ENCODE data around the gene CFAP410. TPM values are rescaled to one million over a fixed set of nuclear protein-coding genes. Genes with fewer than 3 reads are reported as not detected.

Gene CFAP410
- total and polyA plus RNA-seq, 8 donors = 21.1 to 118 (median 32.8) TPM

GRCh38 chr21:44378646-44379514 lies 39.7 kb upstream of the CFAP410 start:
- H3K36me3 ChIP-seq = peaks cover 0 to 19% (median 7%) of the 10 kb centered on the region in 4 donors
- no peak for DNase-seq
- intact Hi-C loops (cut with DNase I; ENCODE audit: low total_unique reads) = no loop called here
- H3K27me3 ChIP-seq = peaks cover 0 to 60% (median 0%) of the 10 kb centered on the region in 3 donors
- H3K4me3 ChIP-seq = no peak overlapping the region
- WGBS, 5 donors = 92 to 95% (median 93%) methylated on average over 14 to 34 of the region's 34 CpGs
- peaks cover 0 to 35% (median 14%) of the 10 kb centered on the region in 4 donors for H3K4me1 ChIP-seq
- peaks cover 0 to 6% (median 1%) of the 10 kb centered on the region in 4 donors for H3K9me3 ChIP-seq
- no peak overlapping the region for H3K27ac ChIP-seq
- TF ChIP-seq EP300 (IDR thresholded peaks at IDR 0.05) (no peak), POLR2AphosphoS5 (IDR thresholded peaks at IDR 0.05) (no peak), CTCF (IDR thresholded peaks at IDR 0.05) (no peak), POLR2A (IDR thresholded peaks at IDR 0.05) (no peak)

- WGBS, 5 donors = 66 to 74% (median 69%) methylated on average over 14 to 22 of the region's 22 CpGs
- intact Hi-C loops (cut with DNase I; ENCODE audit: low total_unique reads) = no loop called here
- Histone ChIP-seq H3K27ac (no peak overlapping the region), H3K4me1 (peaks cover 0 to 40% (median 14%) of the 10 kb centered on the region in 4 donors), H3K27me3 (peaks cover 0 to 60% (median 0%) of the 10 kb centered on the region in 3 donors), H3K36me3 (peaks cover 0 to 19% (median 6%) of the 10 kb centered on the region in 4 donors), H3K9me3 (peaks cover 0 to 4% (median 0%) of the 10 kb centered on the region in 4 donors), H3K4me3 (no peak overlapping the region)
- no peak for DNase-seq
- TF ChIP-seq POLR2AphosphoS5 (IDR thresholded peaks at IDR 0.05) (no peak), EP300 (IDR thresholded peaks at IDR 0.05) (no peak), CTCF (IDR thresholded peaks at IDR 0.05) (no peak), POLR2A (IDR thresholded peaks at IDR 0.05) (no peak)
These were observed 38.9 kb upstream of the CFAP410 start for GRCh38 chr21:44377922-44378645.

GRCh38 chr21:44377201-44377921 lies 38.2 kb upstream of the CFAP410 start:
- DNase-seq = peak in 1 of 2 donors; percentile 38

More at GRCh38 chr21:44377201-44377921, 38.2 kb upstream of the CFAP410 start:
- Histone ChIP-seq H3K9me3 (no peaks in the 10 kb centered on the region), H3K4me1 (peaks cover 0 to 40% (median 14%) of the 10 kb centered on the region in 4 donors), H3K27me3 (peaks cover 0 to 63% (median 0%) of the 10 kb centered on the region in 3 donors), H3K36me3 (peaks cover 0 to 12% (median under 1%) of the 10 kb centered on the region in 4 donors), H3K27ac (no peak overlapping the region), H3K4me3 (no peak overlapping the region)
- 44 to 63% (median 46%) methylated on average over 13 to 24 of the region's 24 CpGs for WGBS, 5 donors
- intact Hi-C loops (cut with DNase I; ENCODE audit: low total_unique reads) = no loop called here
- peak in 1 of 7 experiments; percentile 18 for TF ChIP-seq CTCF (IDR thresholded peaks at IDR 0.05)
- no peak for TF ChIP-seq EP300 (IDR thresholded peaks at IDR 0.05)

Measured in stomach (tissue), 9 donors.